HCT116 (cell line): Measurements from ENCODE around the gene UBE2J2. TPM values are rescaled to one million over a fixed set of nuclear protein-coding genes. Genes with fewer than 3 reads are reported as not detected.

Experiments
- ATAC-seq: fragments of 200-7000 bp; cut with Tn5 transposase; 2 replicates; pipeline ENCODE4 v1.9.1; 2020; ENCODE audit warnings: mild to moderate bottlenecking, moderate library complexity
- BruUV-seq: library from RNA; stranded (reverse); fragments of 400-500 nt; replicated peaks from 2 replicates; lab custom pipeline; 2021; lab: Mats Ljungman, UMichigan
- CTCF ChIA-PET: fragments of 300-600 bp; sonication (Branson Sonifier 250); formaldehyde crosslinking; loops from one replicate; lab custom pipeline; 2021; ENCODE audit warnings: antibody characterized with exemption; lab: Charles Lee
- POLR2A ChIA-PET: fragments of 300-600, 350-600 bp; sonication (Branson Sonifier 250); formaldehyde crosslinking; loops from one replicate; lab custom pipeline; 2021; ENCODE audit warnings: antibody characterized with exemption; lab: Charles Lee
- RAD21 ChIA-PET, 2 experiments: fragments of 300-600 bp; sonication (Branson Sonifier 250); formaldehyde crosslinking; loops; one replicate each; lab custom pipeline; 2023; ENCODE audit warnings: low total read pairs in 2 of 2; ENCODE audit not compliant: uncharacterized antibody in 2 of 2, unreplicated experiment in 2 of 2, low non-redundant PET in 1 of 2; lab: Charles Lee
- DNase-seq: peaks from one replicate; pipeline ENCODE4 v3.0.0-alpha.2; 2010; ENCODE audit warnings: low read depth, low spot score
- H2AFZ ChIP-seq: fragments of 200-600 bp; shearing (Covaris generic), sonication (generic); 2 replicates; pipeline ENCODE4 v1.6.1; 2017; ENCODE audit warnings: low read depth, mixed run types, mixed read lengths, antibody characterized with exemption, low read length; ENCODE audit not compliant: poor library complexity, severe bottlenecking
- H3K27ac ChIP-seq: 2 replicates; pipeline ENCODE4 v1.5.1; 2012; ENCODE audit warnings: low read depth, low read length
- H3K27me3 ChIP-seq: fragments of 200-600 bp; sonication (generic); 2 replicates; pipeline ENCODE4 v1.6.1; 2016; ENCODE audit warnings: mixed run types, low read length, mixed read lengths; ENCODE audit not compliant: insufficient read depth
- H3K36me3 ChIP-seq, 2 experiments: fragments of 200-500 bp in 1 of 2; fragments of 200-600 bp in 1 of 2; sonication (Bioruptor generic) in 1 of 2; sonication (generic) in 1 of 2; 2 replicates each; pipeline versions ENCODE4 v1.5.1 to v1.6.1; 2014 to 2016; ENCODE audit warnings: low read length in 2 of 2, inconsistent platforms in 1 of 2, mixed read lengths in 1 of 2, mixed run types in 1 of 2; ENCODE audit not compliant: insufficient read depth in 2 of 2, control insufficient read depth in 1 of 2
- H3K4me1 ChIP-seq, 2 experiments: fragments of 200-600 bp in 1 of 2; sonication (generic) in 1 of 2; 2 replicates each; pipeline versions ENCODE4 v1.5.1 to v1.6.1; 2012 to 2017; ENCODE audit warnings: low read length in 2 of 2, inconsistent platforms in 1 of 2, mild to moderate bottlenecking in 1 of 2, mixed read lengths in 1 of 2, mixed run types in 1 of 2, moderate library complexity in 1 of 2; ENCODE audit not compliant: insufficient read depth in 2 of 2, control insufficient read depth in 1 of 2
- H3K4me2 ChIP-seq: fragments of 200-600 bp; sonication (generic); 2 replicates; pipeline ENCODE4 v1.6.1; 2017; ENCODE audit warnings: mixed run types, low read length, mixed read lengths
- H3K4me3 ChIP-seq, 2 experiments: fragments of 200-600 bp in 1 of 2; sonication (generic) in 1 of 2; replicated peaks in 1 of 2; 2 replicates each; pipeline ENCODE4 v1.5.1; 2011 to 2016; ENCODE audit warnings: low read length in 2 of 2, control low read depth in 1 of 2, low read depth in 1 of 2, mild to moderate bottlenecking in 1 of 2, mixed read lengths in 1 of 2, mixed run types in 1 of 2
- H3K79me2 ChIP-seq: fragments of 200-600 bp; sonication (generic); 2 replicates; pipeline ENCODE4 v1.6.1; 2017; ENCODE audit warnings: mild to moderate bottlenecking, mixed run types, low read length, moderate library complexity, mixed read lengths; ENCODE audit not compliant: insufficient read depth
- H3K9ac ChIP-seq: fragments of 200-600 bp; sonication (generic); 2 replicates; pipeline ENCODE4 v1.6.1; 2016; ENCODE audit warnings: low read length, mixed read lengths
- H3K9me2 ChIP-seq: fragments of 200-600 bp; sonication (generic), shearing (Covaris generic); 2 replicates; pipeline ENCODE4 v1.6.1; 2017; ENCODE audit warnings: mixed run types, mild to moderate bottlenecking, moderate library complexity; ENCODE audit not compliant: insufficient read depth
- H3K9me3 ChIP-seq, 2 experiments: fragments of 200-500 bp in 1 of 2; fragments of 200-600 bp in 1 of 2; sonication (Bioruptor generic) in 1 of 2; sonication (generic) in 1 of 2; 2 replicates each; pipeline ENCODE4 v1.6.1; 2014 to 2017; ENCODE audit warnings: low read length in 2 of 2, mixed read lengths in 2 of 2, inconsistent platforms in 1 of 2, low read depth in 1 of 2, mild to moderate bottlenecking in 1 of 2, mixed run types in 1 of 2, moderate library complexity in 1 of 2; ENCODE audit not compliant: control insufficient read depth in 1 of 2, insufficient read depth in 1 of 2
- H4K20me1 ChIP-seq: fragments of 200-600 bp; sonication (generic), shearing (Covaris generic); 2 replicates; pipeline ENCODE4 v1.6.1; 2017; ENCODE audit warnings: mixed run types, mild to moderate bottlenecking, moderate library complexity; ENCODE audit not compliant: insufficient read depth
- CBX3 ChIP-seq: IDR thresholded peaks from 2 replicates; pipeline ENCODE4 v1.6.1; 2012; ENCODE audit warnings: low read depth
- FOSL1 ChIP-seq: IDR thresholded peaks from 2 replicates; pipeline ENCODE4 v1.6.1; 2012; ENCODE audit warnings: low read depth
- ZNF274 ChIP-seq: fragments of 200-500 bp; sonication (Bioruptor generic); IDR thresholded peaks from 2 replicates; pipeline ENCODE4 v1.6.1; 2014; ENCODE audit warnings: mild to moderate bottlenecking, low read depth, low read length, inconsistent platforms
- intact Hi-C: fragments of 100-400 bp; cut with micrococcal nuclease; formaldehyde crosslinking; loops from 2 replicates; pipeline ENCODE4 v1.10.0; 2022
- total RNA-seq: library from RNA; stranded (reverse); gene quantifications from one replicate; pipeline ENCODE4 v1.2.1, GENCODE V29; 2021; ENCODE audit not compliant: unreplicated experiment
- TF ChIP-seq, protein P1 (sequence below), 3 experiments: fragments of 200-600 bp in 1 of 3; sonication (generic) in 1 of 3; IDR thresholded peaks in 2 of 3; conservative IDR thresholded peaks in 1 of 3; 2 replicates each; pipeline ENCODE4 v1.5.1; 2012 to 2017; ENCODE audit warnings: low read depth in 2 of 3, low read length in 2 of 3, antibody characterized with exemption in 1 of 3, borderline replicate concordance in 1 of 3, control low read depth in 1 of 3, mild to moderate bottlenecking in 1 of 3, mixed read lengths in 1 of 3, mixed run types in 1 of 3, moderate library complexity in 1 of 3; ENCODE audit not compliant: insufficient read depth in 1 of 3

Gene UBE2J2
- total RNA-seq, 1 experiment from 2014 or later, result 67.7 TPM

DNA sequence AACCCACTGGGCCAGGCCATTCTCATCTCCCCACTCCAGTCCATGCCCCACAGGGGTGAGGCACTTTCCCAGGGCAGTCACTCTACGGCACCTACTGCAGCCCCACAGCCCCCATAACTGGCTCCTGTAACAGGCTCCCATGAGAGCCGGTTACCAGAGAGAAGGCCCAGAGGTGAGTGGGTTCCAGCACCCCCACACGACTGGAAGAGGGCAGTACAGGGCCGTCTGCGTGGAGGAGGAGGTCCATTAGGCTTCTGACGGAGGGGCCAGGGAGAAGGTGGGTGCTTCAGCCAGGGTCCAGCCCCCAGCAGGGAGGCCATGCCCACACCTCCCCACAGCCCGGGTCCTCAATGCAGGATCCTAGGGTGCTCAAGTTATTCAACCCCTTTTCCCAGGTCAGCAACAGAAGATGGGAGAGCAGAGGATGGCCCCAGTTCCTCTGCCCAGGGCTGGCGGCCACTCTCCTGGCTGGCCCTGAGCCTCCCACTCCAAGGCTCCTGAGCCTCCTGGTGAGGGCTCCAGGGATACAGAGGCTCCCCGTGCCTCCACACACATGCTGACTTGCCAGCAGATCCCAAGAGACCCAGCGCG lies 32.5 kb upstream of the UBE2J2 start:
- CTCF ChIA-PET, result no interaction called here
- Histone ChIP-seq H2AFZ (no peak overlapping the region), H3K4me3 (peak overlapping the region; percentile 60 to 86), H3K9me2 (no peaks in the 10 kb centered on the region), H4K20me1 (peaks cover 3% of the 10 kb centered on the region; the same call in 1 of the 2 replicates), H3K4me2 (peak overlapping the region; percentile 99), H3K27ac (peak overlapping the region; percentile 99), H3K9me3 (no peaks in the 10 kb centered on the region), H3K27me3 (no peaks in the 10 kb centered on the region), H3K36me3 (peaks cover 0 to 4% of the 10 kb centered on the region in 2 experiments; a peak in 3 of 4 replicates), H3K4me1 (peaks cover 36 to 60% of the 10 kb centered on the region in 2 experiments), H3K9ac (peak overlapping the region; percentile 79), H3K79me2 (peaks cover 36% of the 10 kb centered on the region)
- intact Hi-C loops, result loop anchor here (5.0 kb wide), 1 partner anchor 41 kb away; the partner anchor contains the start of gene DVL1
- TF ChIP-seq ZNF274 (no peak), CBX3 (no peak), FOSL1 (no peak)
- TF ChIP-seq, protein P1, sequence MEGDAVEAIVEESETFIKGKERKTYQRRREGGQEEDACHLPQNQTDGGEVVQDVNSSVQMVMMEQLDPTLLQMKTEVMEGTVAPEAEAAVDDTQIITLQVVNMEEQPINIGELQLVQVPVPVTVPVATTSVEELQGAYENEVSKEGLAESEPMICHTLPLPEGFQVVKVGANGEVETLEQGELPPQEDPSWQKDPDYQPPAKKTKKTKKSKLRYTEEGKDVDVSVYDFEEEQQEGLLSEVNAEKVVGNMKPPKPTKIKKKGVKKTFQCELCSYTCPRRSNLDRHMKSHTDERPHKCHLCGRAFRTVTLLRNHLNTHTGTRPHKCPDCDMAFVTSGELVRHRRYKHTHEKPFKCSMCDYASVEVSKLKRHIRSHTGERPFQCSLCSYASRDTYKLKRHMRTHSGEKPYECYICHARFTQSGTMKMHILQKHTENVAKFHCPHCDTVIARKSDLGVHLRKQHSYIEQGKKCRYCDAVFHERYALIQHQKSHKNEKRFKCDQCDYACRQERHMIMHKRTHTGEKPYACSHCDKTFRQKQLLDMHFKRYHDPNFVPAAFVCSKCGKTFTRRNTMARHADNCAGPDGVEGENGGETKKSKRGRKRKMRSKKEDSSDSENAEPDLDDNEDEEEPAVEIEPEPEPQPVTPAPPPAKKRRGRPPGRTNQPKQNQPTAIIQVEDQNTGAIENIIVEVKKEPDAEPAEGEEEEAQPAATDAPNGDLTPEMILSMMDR (IDR thresholded peaks at IDR 0.05 in 2 of 3, conservative IDR thresholded peaks at IDR 0.05 in 1 of 3; ENCODE audit: borderline replicate concordance in 1 of 3, insufficient read depth in 1 of 3, low read depth in 2 of 3, low read length in 2 of 3), result peak in 1 of 3 experiments; percentile 34; a peak in 1 of 6 replicates
- DNase-seq (no peak), ATAC-seq (no peak)
- RAD21 ChIA-PET, result no interaction called here
- POLR2A ChIA-PET, result no interaction called here
- no TSS peak for BruUV-seq
